Prostate gland (tissue), 2 donors: Measurements from ENCODE around the gene RYR2. TPM values are rescaled to one million over a fixed set of nuclear protein-coding genes. Genes with fewer than 3 reads are reported as not detected.
A peak's percentile ranks its signal among the peaks of the same experiment; 100 is the strongest.
"Not testable (repeated sequence)": the region's sequence is repeated elsewhere in the genome, so short reads cannot be mapped to it uniquely, and the experiment has no call there.

ENCODE experiments used
- DNase-seq: peaks from one replicate; pipeline ENCODE4 v3.0.0-alpha.2; 2019; ENCODE audit warnings: low spot score
- H3K27ac ChIP-seq, 2 donors: fragments of 200-600 bp; sonication (generic); 2 replicates each; pipeline ENCODE4 v1.5.1; 2017 to 2019
- H3K27me3 ChIP-seq: fragments of 200-600 bp; sonication (generic); replicated peaks from 2 replicates; pipeline ENCODE4 v1.5.1; 2019; ENCODE audit not compliant: insufficient read depth
- H3K36me3 ChIP-seq, 2 donors: fragments of 200-600 bp; sonication (generic); 1 replicate in 1 of 2; 2 replicates in 1 of 2; pipeline versions ENCODE4 v1.5.1 to v1.8.1; 2017 to 2019
- H3K4me1 ChIP-seq: fragments of 200-600 bp; sonication (generic); replicated peaks from 2 replicates; pipeline ENCODE4 v1.5.1; 2019
- H3K4me3 ChIP-seq, 2 donors: fragments of 200-600 bp; sonication (generic); 2 replicates each; pipeline ENCODE4 v1.5.1; 2017 to 2019
- H3K9me3 ChIP-seq: fragments of 200-600 bp; sonication (generic); 2 replicates; pipeline ENCODE4 v1.5.1; 2017
- POLR2A ChIP-seq: fragments of 450-650 bp; IDR thresholded peaks from one replicate; pipeline ENCODE4 v1.6.1; 2016; ENCODE audit warnings: antibody characterized with exemption, mild to moderate bottlenecking
- POLR2AphosphoS5 ChIP-seq: sonication (generic); formaldehyde crosslinking; IDR thresholded peaks from one replicate; pipeline ENCODE4 v1.6.1; 2017; ENCODE audit warnings: antibody characterized with exemption
- WGBS: methylation state at CpG from one replicate; pipeline ENCODE4 v1.1.5; 2018; 5-methylcytosine and 5-hydroxymethylcytosine counted together
- intact Hi-C: fragments of 100-400 bp; cut with DNase I; formaldehyde crosslinking; loops from one replicate; pipeline ENCODE4 v1.14.2; 2022
- total RNA-seq, 2 donors: library from RNA; depleted of rRNA; stranded (reverse); fragments of >200 nt; gene quantifications; one replicate each; pipeline ENCODE4 v1.1.0, GENCODE V29; 2016
- TF ChIP-seq, protein P1 (sequence below), 4 experiments: fragments of 200-600 bp in 2 of 4; fragments of 450-650 bp in 2 of 4; sonication (generic) in 2 of 4; IDR thresholded peaks; 1 replicate in 3 of 4; 2 replicates in 1 of 4; pipeline ENCODE4 v1.5.1; 2016 to 2019; ENCODE audit warnings: antibody characterized with exemption in 4 of 4, mild to moderate bottlenecking in 2 of 4, moderate library complexity in 2 of 4

RYR2 gene
- total RNA-seq, 2 donors from 2014 or later, result 2.9 to 6.7 TPM

DNA sequence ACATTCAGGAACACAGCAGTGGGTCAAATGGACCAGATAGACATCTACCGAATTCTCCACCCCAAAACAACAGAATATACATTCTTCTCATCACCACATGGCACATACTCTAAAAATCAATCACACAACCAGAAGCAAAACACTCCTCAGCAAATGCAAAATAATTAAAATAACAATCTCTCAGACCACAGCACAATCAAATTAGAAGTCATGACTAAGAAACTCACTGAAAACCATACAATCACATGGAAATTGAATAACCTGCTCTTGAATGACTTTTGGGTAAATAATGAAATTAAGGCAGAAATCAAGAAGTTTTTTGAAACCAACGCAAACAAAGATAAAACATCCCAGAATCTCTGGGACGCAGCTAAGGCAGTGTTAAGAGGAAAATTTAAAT is 799.5 kb downstream of the RYR2 start:
- 46% methylated on average over 3 of the region's 3 CpGs for WGBS
- intact Hi-C loops, result no loop called here
- no peaks in the 10 kb centered on the region for H3K4me1 ChIP-seq

GRCh38 chr1:237843516-237843915 is 801.5 kb downstream of the RYR2 start:
- H3K4me3 ChIP-seq, H3K9me3 ChIP-seq, intact Hi-C loops, H3K27ac ChIP-seq, H3K4me1 ChIP-seq, H3K36me3 ChIP-seq, H3K27me3 ChIP-seq, DNase-seq: not testable (repeated sequence)
- WGBS, result 92% methylated on average over 3 of the region's 3 CpGs

More for the DNA sequence above, 799.5 kb downstream of the RYR2 start:
- H3K27me3 ChIP-seq, result no peaks in the 10 kb centered on the region
- DNase-seq, result no peak
- H3K4me3 ChIP-seq, result no peak overlapping the region
- H3K36me3 ChIP-seq, result no peaks in the 10 kb centered on the region
- H3K9me3 ChIP-seq, result no peaks in the 10 kb centered on the region
- no peak overlapping the region for H3K27ac ChIP-seq
- TF ChIP-seq POLR2A (no peak), POLR2AphosphoS5 (no peak)
- TF ChIP-seq, protein P1, sequence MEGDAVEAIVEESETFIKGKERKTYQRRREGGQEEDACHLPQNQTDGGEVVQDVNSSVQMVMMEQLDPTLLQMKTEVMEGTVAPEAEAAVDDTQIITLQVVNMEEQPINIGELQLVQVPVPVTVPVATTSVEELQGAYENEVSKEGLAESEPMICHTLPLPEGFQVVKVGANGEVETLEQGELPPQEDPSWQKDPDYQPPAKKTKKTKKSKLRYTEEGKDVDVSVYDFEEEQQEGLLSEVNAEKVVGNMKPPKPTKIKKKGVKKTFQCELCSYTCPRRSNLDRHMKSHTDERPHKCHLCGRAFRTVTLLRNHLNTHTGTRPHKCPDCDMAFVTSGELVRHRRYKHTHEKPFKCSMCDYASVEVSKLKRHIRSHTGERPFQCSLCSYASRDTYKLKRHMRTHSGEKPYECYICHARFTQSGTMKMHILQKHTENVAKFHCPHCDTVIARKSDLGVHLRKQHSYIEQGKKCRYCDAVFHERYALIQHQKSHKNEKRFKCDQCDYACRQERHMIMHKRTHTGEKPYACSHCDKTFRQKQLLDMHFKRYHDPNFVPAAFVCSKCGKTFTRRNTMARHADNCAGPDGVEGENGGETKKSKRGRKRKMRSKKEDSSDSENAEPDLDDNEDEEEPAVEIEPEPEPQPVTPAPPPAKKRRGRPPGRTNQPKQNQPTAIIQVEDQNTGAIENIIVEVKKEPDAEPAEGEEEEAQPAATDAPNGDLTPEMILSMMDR (IDR thresholded peaks at IDR 0.05), result no peak

DNA sequence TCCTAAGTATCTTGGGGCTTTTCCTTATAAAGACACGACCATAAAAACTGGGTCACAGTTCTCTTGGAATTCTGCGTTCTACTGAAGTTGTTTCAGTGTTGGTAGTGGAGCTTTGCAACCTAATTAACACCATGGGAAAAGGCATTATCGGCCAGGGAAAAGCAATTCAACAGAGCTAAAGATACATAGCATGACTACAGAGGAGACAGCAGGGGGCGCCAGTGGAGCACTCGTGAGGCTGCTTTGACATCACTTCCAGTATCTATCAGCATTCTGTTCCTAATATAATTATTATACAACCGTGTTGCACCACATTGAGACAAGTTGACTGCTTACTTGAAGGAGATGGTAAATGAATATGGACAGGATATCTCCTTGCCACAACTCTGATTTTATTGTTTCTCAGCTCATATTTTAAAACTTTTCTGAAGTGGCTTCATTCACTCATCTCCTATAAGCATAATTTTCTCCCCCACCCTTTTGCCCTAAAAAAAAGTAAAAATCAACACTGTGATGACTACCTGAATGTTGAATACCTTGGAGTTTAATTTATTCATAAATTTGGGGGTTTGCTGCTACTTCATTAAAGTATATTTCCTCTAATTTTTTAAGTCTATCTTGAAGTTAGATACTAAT is 809.3 kb downstream of the RYR2 start:
- Histone ChIP-seq H3K4me3 (no peak overlapping the region), H3K9me3 (no peaks in the 10 kb centered on the region), H3K27ac (no peak overlapping the region), H3K27me3 (no peaks in the 10 kb centered on the region), H3K36me3 (no peaks in the 10 kb centered on the region), H3K4me1 (no peaks in the 10 kb centered on the region)
- intact Hi-C loops, result no loop called here
- DNase-seq, result no peak
- no peak for TF ChIP-seq POLR2A
- TF ChIP-seq, protein P1 (IDR thresholded peaks at IDR 0.05), result peak in 2 of 4 experiments; percentile 8 to 12
- 16% methylated on average over 6 of the region's 6 CpGs for WGBS

- Histone ChIP-seq H3K4me1 (no peaks in the 10 kb centered on the region), H3K4me3 (no peak overlapping the region), H3K9me3 (no peaks in the 10 kb centered on the region), H3K36me3 (no peaks in the 10 kb centered on the region), H3K27ac (no peak overlapping the region), H3K27me3 (no peaks in the 10 kb centered on the region)
- WGBS, result 60% methylated on average over 3 of the region's 3 CpGs
- TF ChIP-seq, protein P1 (IDR thresholded peaks at IDR 0.05), result no peak
- intact Hi-C loops, result no loop called here
- no peak for DNase-seq
These were observed 810.4 kb downstream of the RYR2 start for GRCh38 chr1:237852342-237852741.

DNA sequence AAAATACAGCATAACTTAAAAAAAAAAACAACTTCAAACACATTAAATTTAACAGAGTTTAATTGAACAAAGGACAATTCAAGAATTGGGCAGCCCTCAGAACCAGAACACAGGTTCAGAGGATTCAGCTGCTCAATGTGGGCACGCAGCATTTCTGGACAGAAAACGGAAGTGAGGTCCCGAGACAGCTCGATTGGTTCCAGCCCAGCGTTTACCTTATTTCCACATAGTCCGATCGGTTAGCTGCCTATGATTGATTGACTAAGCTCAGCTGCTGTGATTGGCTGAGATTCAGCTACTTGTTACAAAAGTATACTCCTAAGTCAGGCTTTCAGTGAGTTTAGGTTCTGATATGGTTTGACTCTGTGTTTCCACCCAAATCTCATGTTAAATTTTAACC is 815.5 kb downstream of the RYR2 start:
- H3K9me3 ChIP-seq, result no peaks in the 10 kb centered on the region
- TF ChIP-seq POLR2AphosphoS5 (no peak), POLR2A (no peak)
- TF ChIP-seq, protein P1 (IDR thresholded peaks at IDR 0.05), result no peak
- WGBS, result 88% methylated on average over 7 of the region's 7 CpGs
- DNase-seq, result no peak
- intact Hi-C loops, result no loop called here
- H3K27me3 ChIP-seq, result no peaks in the 10 kb centered on the region
- H3K27ac ChIP-seq, result no peak overlapping the region
- no peaks in the 10 kb centered on the region for H3K4me1 ChIP-seq
- no peaks in the 10 kb centered on the region for H3K36me3 ChIP-seq
- H3K4me3 ChIP-seq, result no peak overlapping the region
